Stimulated activated effector memory CD8-positive, alpha-beta T cell treated with anti-CD3 and anti-CD28 coated beads, Interleukin-12 subunit alpha, Interleukin-12 subunit beta, amount 100 ng/mL, for 72 hours (primary cell): ENCODE results near the gene NPM3.
"Not testable (repeated sequence)": the region's sequence is repeated elsewhere in the genome, so short reads cannot be mapped to it uniquely, and the experiment has no call there.

ENCODE experiments used
- ATAC-seq: fragments of 150-1000 bp; cut with Tn5 transposase; 2 replicates; pipeline ENCODE4 v1.10.0; 2021
- DNase-seq, 2 donors: peaks; one replicate each; pipeline ENCODE4 v3.0.0; 2021 to 2022; ENCODE audit warnings: low spot score in 2 of 2
- H3K27ac Mint-ChIP-seq: one replicate; pipeline ENCODE4 v1.8.0; 2022; ENCODE audit warnings: mild to moderate bottlenecking, mixed read lengths
- H3K36me3 Mint-ChIP-seq: one replicate; pipeline ENCODE4 v1.8.0; 2022; ENCODE audit warnings: mild to moderate bottlenecking, mixed read lengths
- H3K4me1 Mint-ChIP-seq: one replicate; pipeline ENCODE4 v1.8.0; 2022; ENCODE audit warnings: mixed read lengths
- H3K4me3 Mint-ChIP-seq: one replicate; pipeline ENCODE4 v1.8.0; 2022; ENCODE audit warnings: mild to moderate bottlenecking, mixed read lengths
- H3K9me3 Mint-ChIP-seq: one replicate; pipeline ENCODE4 v1.8.0; 2022; ENCODE audit warnings: mixed read lengths

NPM3 gene

DNA sequence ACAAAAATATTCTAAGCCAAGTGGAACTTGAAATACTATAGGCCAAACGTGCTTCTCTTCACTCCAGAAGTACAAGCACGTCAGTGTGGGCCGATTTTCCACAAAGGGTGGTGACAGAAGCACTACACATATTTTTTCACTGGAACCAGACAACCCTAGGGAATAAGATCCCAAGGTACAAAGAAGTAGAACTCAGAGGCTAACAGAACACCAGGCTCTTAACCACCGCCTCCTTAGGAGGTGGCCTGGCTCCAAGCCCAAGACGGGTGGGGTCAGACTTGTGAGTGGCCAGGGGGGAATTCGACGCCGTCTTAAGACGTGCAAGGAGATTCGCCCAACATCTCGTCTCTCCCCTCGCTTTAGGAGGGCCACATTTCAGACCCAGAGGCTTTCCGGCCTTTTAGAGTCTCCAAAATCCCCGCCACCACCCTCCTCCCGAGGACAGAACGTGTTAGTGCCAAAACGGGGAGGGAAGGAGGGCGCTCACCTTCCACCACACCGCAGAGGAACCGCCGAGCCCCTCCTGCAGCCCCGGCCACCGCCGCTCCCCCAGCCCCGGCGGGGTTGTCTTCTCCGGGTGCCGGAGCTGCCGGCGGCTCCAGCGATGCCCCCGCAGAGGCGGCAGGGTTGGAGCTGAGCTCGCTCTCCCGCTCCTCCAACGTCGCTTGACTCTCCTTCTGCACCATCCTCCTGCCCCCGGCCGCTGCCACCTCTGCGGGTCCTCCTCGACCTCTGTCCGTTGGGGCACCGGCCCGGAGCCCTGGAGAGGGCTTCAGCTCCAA is 34.3 kb upstream of the NPM3 start:
- peak; percentile 33 for ATAC-seq
- no peak for DNase-seq

DNA sequence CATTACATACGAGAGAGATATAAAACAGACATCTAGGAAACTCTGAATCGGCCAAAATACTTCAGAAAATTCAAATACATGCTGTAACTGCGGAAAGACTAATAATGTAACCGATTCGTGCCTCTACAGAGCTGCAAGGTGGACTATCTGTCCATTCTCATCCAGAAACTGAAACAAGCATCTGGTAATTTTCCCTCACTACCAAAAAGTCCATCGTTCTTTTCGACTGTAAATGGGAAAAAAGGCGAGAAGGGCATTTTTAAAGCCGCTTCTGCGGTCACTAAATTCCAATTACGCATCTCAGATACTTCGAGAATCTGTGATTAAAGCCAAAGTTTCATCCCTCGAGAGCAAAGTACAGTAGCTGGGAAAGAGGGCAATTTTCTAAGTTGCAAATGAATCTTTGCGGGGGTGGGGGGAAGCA is 33.7 kb upstream of the NPM3 start:
- DNase-seq: no peak

More for the DNA sequence above, 34.3 kb upstream of the NPM3 start:
- peak overlapping the region; percentile 99 for H3K27ac Mint-ChIP-seq
- peak overlapping the region; percentile 94 for H3K4me3 Mint-ChIP-seq
- H3K9me3 Mint-ChIP-seq: no peaks in the 10 kb centered on the region
- H3K4me1 Mint-ChIP-seq: peaks cover 47% of the 10 kb centered on the region
- H3K36me3 Mint-ChIP-seq: peaks cover 63% of the 10 kb centered on the region

DNA sequence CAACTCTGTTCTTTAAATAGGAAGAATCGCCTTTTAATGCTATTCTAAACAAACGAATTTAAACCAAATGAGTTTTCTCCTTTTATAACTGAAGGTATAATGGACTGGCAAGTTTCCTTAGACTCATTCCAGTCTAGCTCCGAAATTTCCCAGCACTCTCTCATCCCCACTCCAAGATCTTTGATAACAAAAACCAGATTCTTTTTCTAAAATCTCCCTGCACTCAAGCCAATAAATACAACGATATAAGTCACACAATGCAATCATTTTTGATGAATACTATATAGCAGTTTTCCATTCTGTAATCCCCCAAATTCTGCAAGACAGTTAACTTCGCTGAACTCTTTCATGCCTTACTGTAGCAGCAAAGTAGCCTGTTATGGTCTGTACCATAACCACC is 33.1 kb upstream of the NPM3 start:
- Mint-ChIP-seq H3K9me3 (no peaks in the 10 kb centered on the region), H3K36me3 (peaks cover 75% of the 10 kb centered on the region), H3K27ac (peak overlapping the region; percentile 99), H3K4me3 (peak overlapping the region; percentile 94), H3K4me1 (peaks cover 44% of the 10 kb centered on the region)
- ATAC-seq: no peak
- no peak for DNase-seq

More for the DNA sequence above, 33.7 kb upstream of the NPM3 start:
- Mint-ChIP-seq H3K4me3 (peak overlapping the region; percentile 94), H3K36me3 (peaks cover 69% of the 10 kb centered on the region), H3K9me3 (no peaks in the 10 kb centered on the region), H3K27ac (peak overlapping the region; percentile 99), H3K4me1 (peaks cover 49% of the 10 kb centered on the region)
- no peak for ATAC-seq

DNA sequence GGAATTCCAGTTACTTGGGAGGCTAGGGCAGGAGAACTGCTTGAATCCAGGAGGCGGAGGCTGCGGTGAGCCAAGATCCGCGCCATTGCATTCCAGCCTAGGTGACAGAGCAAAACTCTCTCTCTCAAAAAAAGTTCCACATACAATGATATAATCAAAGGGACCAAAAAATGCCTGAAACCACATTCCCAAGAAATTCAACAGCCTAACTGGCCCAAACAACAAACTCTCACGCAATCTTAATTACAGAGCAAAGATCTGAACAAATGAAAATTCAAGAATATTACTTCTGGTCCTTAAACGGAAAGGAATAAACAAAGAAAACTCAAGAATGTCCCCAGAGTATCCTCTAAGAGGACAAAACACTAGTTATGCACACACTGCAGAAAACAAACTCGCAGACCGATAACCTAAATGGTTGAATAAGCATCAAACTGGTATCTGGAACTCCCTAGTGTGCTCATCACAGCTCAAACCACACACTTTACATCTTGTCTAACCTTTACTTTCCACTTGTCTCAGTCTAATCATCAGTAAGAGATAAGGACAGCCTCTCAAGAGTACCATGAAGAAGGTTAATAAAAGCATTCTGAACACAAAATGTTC is 31.3 kb upstream of the NPM3 start:
- ATAC-seq (peak; percentile 27), DNase-seq (no peak)
- H3K4me1 Mint-ChIP-seq: peaks cover 35% of the 10 kb centered on the region
- peak overlapping the region; percentile 99 for H3K27ac Mint-ChIP-seq
- H3K9me3 Mint-ChIP-seq: no peaks in the 10 kb centered on the region
- peak overlapping the region; percentile 94 for H3K4me3 Mint-ChIP-seq
- H3K36me3 Mint-ChIP-seq: peaks cover 93% of the 10 kb centered on the region

DNA sequence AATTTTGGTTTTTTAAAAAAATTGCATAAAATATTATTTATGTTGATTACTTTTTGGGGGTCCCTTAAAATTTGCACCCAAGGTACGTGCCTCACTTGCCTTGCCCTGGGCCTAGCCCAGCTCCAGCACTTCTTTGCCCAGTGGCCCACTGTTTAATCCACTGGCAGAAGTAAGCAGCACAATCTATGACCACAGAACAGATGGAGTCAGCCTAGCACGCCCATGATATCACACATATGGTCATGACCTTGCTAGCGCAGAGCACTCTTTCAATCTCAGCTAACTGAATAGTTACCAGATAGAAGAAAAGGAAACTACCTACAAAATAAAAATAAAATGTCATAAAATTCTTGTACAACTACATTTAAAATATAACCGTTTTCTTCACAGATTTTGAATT is 29.4 kb upstream of the NPM3 start:
- Mint-ChIP-seq H3K9me3 (no peaks in the 10 kb centered on the region), H3K4me3 (no peak overlapping the region), H3K4me1 (peaks cover 23% of the 10 kb centered on the region), H3K27ac (peak overlapping the region; percentile 68), H3K36me3 (peaks cover 98% of the 10 kb centered on the region)
- DNase-seq (no peak), ATAC-seq (no peak)

DNA sequence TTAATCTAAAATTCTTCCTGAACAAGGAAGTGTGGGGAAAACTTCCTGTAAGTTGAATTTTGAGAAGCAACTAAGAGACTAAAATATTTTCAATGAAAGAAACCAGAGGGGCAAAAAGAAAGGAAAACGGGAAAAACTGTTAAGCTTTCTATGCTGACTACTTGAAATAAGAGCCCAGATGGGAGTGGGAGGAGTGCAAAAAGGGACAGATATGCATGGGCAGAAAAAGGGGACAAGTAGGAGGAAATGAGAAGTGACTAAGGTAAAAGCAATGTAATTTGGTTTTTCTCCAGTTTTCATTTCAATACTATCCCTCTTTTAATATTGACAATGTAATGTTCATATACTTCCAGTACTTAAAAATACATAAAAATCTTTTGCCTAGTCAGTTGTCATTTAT is 23.9 kb upstream of the NPM3 start:
- Mint-ChIP-seq H3K27ac (peak overlapping the region; percentile 38), H3K9me3 (no peaks in the 10 kb centered on the region), H3K4me3 (no peak overlapping the region), H3K4me1 (peaks cover 3% of the 10 kb centered on the region), H3K36me3 (peaks cover 100% of the 10 kb centered on the region)
- ATAC-seq (no peak), DNase-seq (no peak)

DNA sequence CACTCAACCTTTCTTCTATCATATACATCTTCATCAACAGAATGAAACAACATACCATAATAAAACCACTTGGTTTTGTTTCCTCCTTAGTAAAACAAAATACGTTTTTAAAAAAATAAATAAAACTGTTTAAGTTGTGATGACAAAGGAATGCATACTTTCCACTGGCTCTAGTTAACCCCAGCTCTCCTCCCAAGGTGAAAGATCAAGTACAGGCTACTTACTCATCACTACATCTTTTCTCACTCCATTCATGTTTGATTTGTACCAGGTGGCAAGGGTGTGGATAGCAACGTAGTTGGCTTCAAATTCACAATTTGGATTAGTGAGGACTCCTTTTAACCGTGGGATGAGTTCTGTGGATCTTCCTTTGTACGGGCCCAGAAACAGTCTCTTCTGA is 20.3 kb upstream of the NPM3 start:
- ATAC-seq: no peak
- no peak for DNase-seq
- peaks cover 100% of the 10 kb centered on the region for H3K36me3 Mint-ChIP-seq
- no peaks in the 10 kb centered on the region for H3K9me3 Mint-ChIP-seq
- no peak overlapping the region for H3K27ac Mint-ChIP-seq
- H3K4me3 Mint-ChIP-seq: no peak overlapping the region
- H3K4me1 Mint-ChIP-seq: peaks cover 22% of the 10 kb centered on the region

DNA sequence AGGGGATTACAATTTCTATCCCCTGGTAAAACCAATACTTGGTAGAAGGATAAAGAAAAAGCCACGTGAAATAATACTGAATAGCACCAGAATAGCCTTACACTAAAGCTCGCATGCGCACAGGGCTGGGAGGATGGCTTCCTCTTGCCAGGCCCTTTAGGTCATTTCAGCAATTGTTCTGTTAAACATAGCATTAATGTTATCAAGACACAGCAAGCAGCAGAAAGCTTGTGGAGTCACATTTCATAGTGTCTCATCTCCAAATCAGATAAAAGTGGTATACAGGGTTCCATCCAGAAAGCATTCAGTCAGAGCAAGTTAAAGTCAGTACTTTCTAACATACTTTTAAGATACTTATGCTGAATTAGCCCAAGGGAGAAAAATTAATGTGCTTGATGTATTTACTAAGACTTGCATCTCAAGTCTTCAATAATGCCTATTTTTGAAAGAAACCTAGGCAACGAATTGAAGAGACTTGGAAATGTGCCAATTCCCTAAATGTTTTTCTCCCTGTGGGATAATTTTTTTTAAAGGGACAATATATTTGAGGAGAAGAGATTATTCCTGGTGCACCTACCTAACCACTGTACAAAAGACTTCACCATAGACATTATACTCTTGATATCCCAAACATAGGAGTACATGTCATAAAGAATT is 14.3 kb upstream of the NPM3 start:
- ATAC-seq (no peak), DNase-seq (no peak)
- peaks cover 100% of the 10 kb centered on the region for H3K36me3 Mint-ChIP-seq
- peaks cover 22% of the 10 kb centered on the region for H3K4me1 Mint-ChIP-seq
- H3K27ac Mint-ChIP-seq: peak overlapping the region; percentile 20
- H3K4me3 Mint-ChIP-seq: no peak overlapping the region
- no peaks in the 10 kb centered on the region for H3K9me3 Mint-ChIP-seq

DNA sequence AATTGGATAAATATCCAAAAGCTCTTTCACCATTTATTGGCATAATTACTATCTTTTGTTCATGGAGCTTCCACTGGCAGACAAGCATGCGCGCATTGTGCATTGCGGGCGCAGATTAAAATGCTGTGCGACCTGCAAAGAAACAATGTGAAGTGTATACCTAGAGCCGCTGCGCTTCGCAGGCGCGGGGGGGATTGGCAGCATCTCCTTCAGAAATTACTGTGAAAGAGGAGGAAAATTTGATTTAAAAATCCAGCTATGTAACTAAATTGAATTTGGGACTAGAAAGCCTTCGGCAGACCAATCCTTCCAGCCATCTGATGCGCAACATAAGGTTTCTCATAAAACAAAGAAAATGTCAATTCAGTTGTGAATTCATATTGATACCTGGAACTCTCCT is 10.3 kb upstream of the NPM3 start:
- DNase-seq: no peak
- Mint-ChIP-seq H3K4me3 (no peak overlapping the region), H3K9me3 (no peaks in the 10 kb centered on the region), H3K4me1 (no peaks in the 10 kb centered on the region), H3K27ac (no peak overlapping the region), H3K36me3 (peaks cover 100% of the 10 kb centered on the region)
- ATAC-seq: no peak

DNA sequence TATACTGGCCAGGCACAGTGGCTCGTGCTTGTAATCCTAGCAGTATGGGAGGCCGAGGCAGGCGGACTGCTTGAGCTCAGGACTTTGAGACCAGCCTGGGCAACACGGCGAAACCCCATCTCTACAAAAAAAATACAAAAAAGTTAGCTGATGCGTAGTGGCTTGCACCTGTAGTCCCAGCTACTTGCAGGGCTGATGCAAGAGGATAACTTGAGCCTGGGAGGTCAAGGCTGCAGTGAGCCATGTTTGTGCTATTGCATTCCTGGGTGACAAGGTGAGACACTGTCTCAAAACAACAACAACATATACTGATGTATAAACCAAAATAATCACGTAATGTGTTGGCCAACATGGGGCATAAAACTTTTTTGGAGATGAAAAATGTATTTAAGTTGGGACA is 6.4 kb upstream of the NPM3 start:
- Mint-ChIP-seq H3K9me3 (no peaks in the 10 kb centered on the region), H3K27ac (no peak overlapping the region)

DNA sequence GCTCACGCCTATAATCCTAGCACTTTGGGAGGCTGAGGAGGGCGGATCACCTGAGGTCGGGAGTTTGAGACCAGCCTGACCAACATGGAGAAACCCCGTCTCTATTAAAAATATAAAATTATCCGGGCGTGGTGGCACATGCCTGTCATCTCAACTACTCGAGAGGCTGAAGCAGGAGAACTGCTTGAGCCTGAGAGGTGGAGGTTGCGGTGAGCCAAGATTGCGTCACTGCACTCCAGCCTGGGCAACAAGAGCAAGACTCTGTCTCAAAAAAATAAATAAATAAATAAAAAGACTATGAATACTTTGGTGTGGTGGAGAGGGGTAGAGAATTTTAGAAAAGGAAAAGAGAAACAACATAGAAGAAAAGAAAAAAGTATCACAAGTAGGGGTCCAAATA is 6.0 kb upstream of the NPM3 start:
- H3K4me3 Mint-ChIP-seq, H3K4me1 Mint-ChIP-seq, H3K9me3 Mint-ChIP-seq, DNase-seq, H3K27ac Mint-ChIP-seq, ATAC-seq: not testable (repeated sequence)
- peaks cover 98% of the 10 kb centered on the region for H3K36me3 Mint-ChIP-seq

More for the DNA sequence above, 6.4 kb upstream of the NPM3 start:
- Mint-ChIP-seq H3K36me3 (peaks cover 100% of the 10 kb centered on the region), H3K4me3 (no peak overlapping the region), H3K4me1 (peaks cover 6% of the 10 kb centered on the region)
- DNase-seq (no peak), ATAC-seq (no peak)

DNA sequence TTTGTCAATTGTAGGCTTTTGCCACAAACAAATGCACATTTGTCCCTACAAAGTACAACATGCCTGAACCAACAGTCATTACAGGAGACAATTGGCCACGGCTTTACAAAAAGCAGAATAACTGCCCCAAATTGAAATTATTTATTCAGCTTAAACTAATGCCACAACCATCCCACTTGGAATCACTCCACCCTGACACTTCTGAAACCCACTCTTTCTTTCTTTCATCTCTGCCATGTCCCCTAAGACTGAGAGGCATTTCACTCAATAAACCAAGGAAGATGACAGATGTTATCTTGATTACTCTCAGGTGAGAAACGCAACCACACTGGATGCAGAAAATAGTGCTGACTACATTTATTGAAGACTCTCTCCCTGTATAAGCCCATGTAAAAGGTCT is 2.6 kb upstream of the NPM3 start:
- H3K4me1 Mint-ChIP-seq: peaks cover 38% of the 10 kb centered on the region
- no peak overlapping the region for H3K27ac Mint-ChIP-seq
- peaks cover 88% of the 10 kb centered on the region for H3K36me3 Mint-ChIP-seq
- DNase-seq: no peak
- H3K4me3 Mint-ChIP-seq: no peak overlapping the region
- no peaks in the 10 kb centered on the region for H3K9me3 Mint-ChIP-seq
- ATAC-seq: no peak

DNA sequence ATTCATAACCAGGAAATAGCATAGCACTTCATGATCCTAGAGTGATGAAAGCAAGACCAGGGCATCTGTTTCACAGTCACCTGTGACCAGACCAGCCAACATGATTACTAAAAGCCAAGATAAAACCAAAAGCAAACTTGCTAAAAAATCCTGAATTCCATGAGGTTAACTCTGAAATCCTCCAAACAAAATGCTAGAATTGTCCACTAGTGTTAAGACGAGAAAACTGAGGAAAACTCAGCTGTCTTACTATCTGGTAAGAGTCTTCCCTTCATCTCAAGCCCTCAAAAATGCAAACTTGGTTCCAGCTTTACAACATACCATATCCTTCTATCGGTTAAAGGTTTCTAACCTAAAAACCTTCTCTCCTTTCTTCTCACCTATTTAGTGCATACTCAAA is 1.3 kb upstream of the NPM3 start:
- peak overlapping the region; percentile 100 for H3K4me3 Mint-ChIP-seq
- peaks cover 49% of the 10 kb centered on the region for H3K4me1 Mint-ChIP-seq
- DNase-seq (no peak), ATAC-seq (no peak)
- peaks cover 76% of the 10 kb centered on the region for H3K36me3 Mint-ChIP-seq
- no peaks in the 10 kb centered on the region for H3K9me3 Mint-ChIP-seq
- H3K27ac Mint-ChIP-seq: peak overlapping the region; percentile 57

DNA sequence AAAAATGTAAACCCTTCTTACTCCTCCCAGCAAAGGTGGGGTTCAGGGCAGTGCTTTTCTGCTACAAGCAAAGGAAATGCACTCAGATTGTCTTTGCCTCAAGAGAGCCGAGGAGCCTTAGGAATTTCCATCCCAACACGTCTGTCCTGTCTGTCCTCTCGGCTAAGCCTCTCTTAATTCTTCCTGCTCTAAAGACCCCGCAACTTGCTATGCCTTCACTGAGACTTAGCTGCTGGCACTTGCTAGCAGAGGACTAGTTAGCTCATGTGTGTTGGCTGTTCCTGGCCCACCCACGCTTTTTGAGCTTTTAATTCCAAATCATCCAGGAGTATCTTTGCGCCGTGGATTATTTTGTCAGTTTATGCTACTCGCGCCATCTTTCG is 481 bp upstream of the NPM3 start:
- Mint-ChIP-seq H3K4me3 (peak overlapping the region; percentile 100), H3K27ac (peak overlapping the region; percentile 100), H3K36me3 (peaks cover 67% of the 10 kb centered on the region), H3K4me1 (peaks cover 57% of the 10 kb centered on the region), H3K9me3 (no peaks in the 10 kb centered on the region)
- ATAC-seq (no peak), DNase-seq (no peak)

DNA sequence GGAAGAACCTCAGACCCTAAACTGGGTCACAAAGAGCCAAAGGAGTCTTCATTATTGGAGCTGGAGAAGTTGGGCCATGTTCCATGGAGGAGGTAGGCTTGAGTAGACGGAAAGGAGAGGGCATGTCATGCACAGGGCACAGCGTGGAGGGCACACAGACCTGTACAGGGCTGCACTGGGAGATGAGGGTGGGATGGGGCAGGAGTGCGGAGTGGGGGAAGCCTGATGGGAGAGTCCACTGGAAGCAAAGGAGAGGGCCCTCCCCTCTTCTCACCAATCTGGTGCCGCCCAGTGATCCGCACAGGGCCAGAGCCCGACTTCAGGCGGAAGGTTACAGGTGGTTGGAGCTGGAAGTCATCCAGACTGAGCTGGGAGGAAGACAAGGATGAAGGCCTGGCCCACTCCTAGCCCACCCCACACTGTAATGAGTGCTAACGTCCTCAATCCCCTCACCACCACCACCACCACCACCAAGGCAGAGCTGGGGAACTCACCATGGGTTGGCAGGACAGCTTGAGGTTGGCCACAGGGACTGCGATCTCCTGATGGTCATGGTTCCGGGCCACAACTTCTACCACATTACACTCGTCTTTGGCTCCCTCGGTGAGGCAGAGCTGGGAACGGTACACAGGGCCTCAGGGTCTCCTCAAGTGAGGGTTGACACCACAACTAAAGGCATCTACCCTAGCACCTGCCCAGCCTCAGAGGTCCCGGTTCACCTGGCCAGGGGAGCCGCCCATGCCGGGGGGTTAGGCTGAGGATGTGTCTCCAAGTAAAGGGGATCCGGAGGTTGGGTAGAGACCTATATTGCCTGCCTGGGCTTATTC is 1.0 kb downstream of the NPM3 start:
- peak overlapping the region; percentile 100 for H3K27ac Mint-ChIP-seq
- ATAC-seq: no peak
- no peaks in the 10 kb centered on the region for H3K9me3 Mint-ChIP-seq
- peak in 1 of 2 donors; percentile 57 for DNase-seq
- H3K4me1 Mint-ChIP-seq: peaks cover 60% of the 10 kb centered on the region
- H3K4me3 Mint-ChIP-seq: peak overlapping the region; percentile 100
- H3K36me3 Mint-ChIP-seq: peaks cover 52% of the 10 kb centered on the region
